Smooth muscle cell (in vitro differentiated cells): Measurements from ENCODE around the gene TBC1D17. TPM values are rescaled to one million over a fixed set of nuclear protein-coding genes. Genes with fewer than 3 reads are reported as not detected.

Source experiments
- DNase-seq: peaks from one replicate; lab custom pipeline; 2025; ENCODE audit not compliant: unreplicated experiment; lab: John Stamatoyannopoulos, UW
- H2AFZ ChIP-seq: fragments of 200-600 bp; sonication (generic); 2 replicates; pipeline ENCODE4 v1.6.0; 2016; ENCODE audit warnings: antibody characterized with exemption, low read depth, mild to moderate bottlenecking
- H3F3A ChIP-seq: fragments of 200-600 bp; sonication (generic); 2 replicates; pipeline ENCODE4 v1.6.0; 2017; ENCODE audit warnings: antibody characterized with exemption, low read depth
- H3K27ac ChIP-seq: fragments of 200-600 bp; sonication (generic); 2 replicates; pipeline ENCODE4 v1.5.1; 2016; ENCODE audit warnings: low read depth, mild to moderate bottlenecking
- H3K27me3 ChIP-seq: fragments of 200-600 bp; sonication (generic); 2 replicates; pipeline ENCODE4 v1.6.1; 2016; ENCODE audit warnings: low read depth, mild to moderate bottlenecking
- H3K36me3 ChIP-seq: fragments of 200-600 bp; sonication (generic); 2 replicates; pipeline ENCODE4 v1.5.1; 2016; ENCODE audit warnings: low read depth
- H3K4me1 ChIP-seq: fragments of 200-600 bp; sonication (generic); 2 replicates; pipeline ENCODE4 v1.5.1; 2016; ENCODE audit warnings: low read depth
- H3K4me2 ChIP-seq: fragments of 200-600 bp; sonication (generic); 2 replicates; pipeline ENCODE4 v1.6.0; 2016; ENCODE audit warnings: mild to moderate bottlenecking
- H3K4me3 ChIP-seq: fragments of 200-600 bp; sonication (generic); 2 replicates; pipeline ENCODE4 v1.5.1; 2016; ENCODE audit warnings: mild to moderate bottlenecking
- H3K79me2 ChIP-seq: fragments of 200-600 bp; sonication (generic); 2 replicates; pipeline ENCODE4 v1.6.0; 2016; ENCODE audit warnings: low read depth, mild to moderate bottlenecking
- H3K9ac ChIP-seq: fragments of 200-600 bp; sonication (generic); 2 replicates; pipeline ENCODE4 v1.6.0; 2016; ENCODE audit warnings: low read depth
- H3K9me3 ChIP-seq: fragments of 200-600 bp; sonication (generic); replicated peaks from 2 replicates; pipeline ENCODE4 v1.5.1; 2016; ENCODE audit warnings: low read depth
- H4K20me1 ChIP-seq: fragments of 200-600 bp; sonication (generic); 2 replicates; pipeline ENCODE4 v1.6.0; 2016; ENCODE audit warnings: low read depth
- WGBS: methylation state at CpG from one replicate; pipeline ENCODE4 v1.1.7; 2016; ENCODE audit warnings: low lambda C conversion rate; 5-methylcytosine and 5-hydroxymethylcytosine counted together
- polyA plus RNA-seq: library from polyadenylated mRNA; unstranded; fragments of >200 nt; fragmentation: Nextera tagmentation; extraction: Ambion mirVana; gene quantifications from 2 replicates; pipeline ENCODE4 v1.2.1, GENCODE V29; 2016
- total RNA-seq: library from RNA; depleted of rRNA; stranded (reverse); fragments of >200 nt; gene quantifications from 2 replicates; pipeline ENCODE4 v1.2.3, GENCODE V29; 2014
- TF ChIP-seq, protein P1 (sequence below): fragments of 200-600 bp; sonication (generic); IDR thresholded peaks from 2 replicates; pipeline ENCODE4 v1.5.1; 2017; ENCODE audit warnings: borderline replicate concordance, mild to moderate bottlenecking, antibody characterized with exemption; ENCODE audit not compliant: insufficient read depth, poor library complexity, severe bottlenecking

The TBC1D17 gene
- total and polyA plus RNA-seq, 2 experiments from 2014 or later, result 9.2 to 41.8 TPM

- Histone ChIP-seq H3K79me2 (peaks cover 54% of the 10 kb centered on the region), H3K9ac (peak overlapping the region; percentile 82), H3K27ac (peak overlapping the region; percentile 98), H3K9me3 (no peaks in the 10 kb centered on the region), H3K4me3 (peak overlapping the region; percentile 86), H3K27me3 (no peaks in the 10 kb centered on the region), H3K36me3 (no peaks in the 10 kb centered on the region), H3K4me2 (peak overlapping the region; percentile 90), H2AFZ (no peak overlapping the region), H3F3A (peaks cover 21% of the 10 kb centered on the region), H3K4me1 (peaks cover 13% of the 10 kb centered on the region), H4K20me1 (peaks cover 55% of the 10 kb centered on the region)
- TF ChIP-seq, protein P1, sequence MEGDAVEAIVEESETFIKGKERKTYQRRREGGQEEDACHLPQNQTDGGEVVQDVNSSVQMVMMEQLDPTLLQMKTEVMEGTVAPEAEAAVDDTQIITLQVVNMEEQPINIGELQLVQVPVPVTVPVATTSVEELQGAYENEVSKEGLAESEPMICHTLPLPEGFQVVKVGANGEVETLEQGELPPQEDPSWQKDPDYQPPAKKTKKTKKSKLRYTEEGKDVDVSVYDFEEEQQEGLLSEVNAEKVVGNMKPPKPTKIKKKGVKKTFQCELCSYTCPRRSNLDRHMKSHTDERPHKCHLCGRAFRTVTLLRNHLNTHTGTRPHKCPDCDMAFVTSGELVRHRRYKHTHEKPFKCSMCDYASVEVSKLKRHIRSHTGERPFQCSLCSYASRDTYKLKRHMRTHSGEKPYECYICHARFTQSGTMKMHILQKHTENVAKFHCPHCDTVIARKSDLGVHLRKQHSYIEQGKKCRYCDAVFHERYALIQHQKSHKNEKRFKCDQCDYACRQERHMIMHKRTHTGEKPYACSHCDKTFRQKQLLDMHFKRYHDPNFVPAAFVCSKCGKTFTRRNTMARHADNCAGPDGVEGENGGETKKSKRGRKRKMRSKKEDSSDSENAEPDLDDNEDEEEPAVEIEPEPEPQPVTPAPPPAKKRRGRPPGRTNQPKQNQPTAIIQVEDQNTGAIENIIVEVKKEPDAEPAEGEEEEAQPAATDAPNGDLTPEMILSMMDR, result no peak
- no peak for DNase-seq
- 5% methylated on average over 42 of the region's 78 CpGs for WGBS
Observed at GRCh38 chr19:49851456-49852259, 25.8 kb upstream of the TBC1D17 start.

- Histone ChIP-seq H4K20me1 (peaks cover 65% of the 10 kb centered on the region), H3K4me2 (peak overlapping the region; percentile 90), H3F3A (peaks cover 30% of the 10 kb centered on the region), H3K4me1 (peaks cover 13% of the 10 kb centered on the region), H3K9me3 (no peaks in the 10 kb centered on the region), H3K79me2 (peaks cover 54% of the 10 kb centered on the region), H3K27me3 (no peaks in the 10 kb centered on the region), H3K36me3 (no peaks in the 10 kb centered on the region), H2AFZ (no peak overlapping the region), H3K27ac (no peak overlapping the region), H3K4me3 (peak overlapping the region; percentile 86), H3K9ac (peak overlapping the region; percentile 82)
- TF ChIP-seq, protein P1, result no peak
- no peak for DNase-seq
- 79% methylated on average over 14 of the region's 14 CpGs for WGBS
Observed at GRCh38 chr19:49852631-49853126, 24.8 kb upstream of the TBC1D17 start.

GRCh38 chr19:49853852-49854377, 23.6 kb upstream of the TBC1D17 start:
- over 99% methylated on average over 10 of the region's 10 CpGs for WGBS
- Histone ChIP-seq H3F3A (peaks cover 39% of the 10 kb centered on the region), H3K27me3 (no peaks in the 10 kb centered on the region), H3K9ac (no peak overlapping the region), H3K4me1 (peaks cover 13% of the 10 kb centered on the region), H3K9me3 (no peaks in the 10 kb centered on the region), H3K79me2 (peaks cover 53% of the 10 kb centered on the region), H3K36me3 (no peaks in the 10 kb centered on the region), H3K27ac (no peak overlapping the region), H2AFZ (no peak overlapping the region), H3K4me2 (no peak overlapping the region), H3K4me3 (no peak overlapping the region), H4K20me1 (peaks cover 73% of the 10 kb centered on the region)
- no peak for DNase-seq
- TF ChIP-seq, protein P1, result no peak
